Cerebellar cortex (tissue), 1 donor: ENCODE measurements around the gene PLXNA3.

Experiments
- DNase-seq: peaks from one replicate; pipeline ENCODE4 v3.0.0-alpha.2; 2015; ENCODE audit warnings: low spot score

Gene PLXNA3

GRCh38 chrX:154502098-154502497 lies 44.0 kb downstream of the PLXNA3 start:
- no peak for DNase-seq

- DNase-seq: no peak
Measured at GRCh38 chrX:154502989-154503388, 44.9 kb downstream of the PLXNA3 start.

- no peak for DNase-seq
Measured at GRCh38 chrX:154505734-154506133, 47.7 kb downstream of the PLXNA3 start.

- DNase-seq: no peak
Measured at GRCh38 chrX:154506483-154507332, 48.6 kb downstream of the PLXNA3 start.

- DNase-seq: no peak
Measured at GRCh38 chrX:154507673-154508383, 49.7 kb downstream of the PLXNA3 start.

- DNase-seq: no peak
Measured at GRCh38 chrX:154508384-154508745, 50.3 kb downstream of the PLXNA3 start.

- DNase-seq: no peak
Measured at GRCh38 chrX:154509455-154509854, 51.4 kb downstream of the PLXNA3 start.

GRCh38 chrX:154511761-154512160 lies 53.7 kb downstream of the PLXNA3 start:
- no peak for DNase-seq

- no peak for DNase-seq
Measured at GRCh38 chrX:154512879-154513553, 54.9 kb downstream of the PLXNA3 start.

GRCh38 chrX:154513716-154514115 lies 55.6 kb downstream of the PLXNA3 start:
- no peak for DNase-seq

GRCh38 chrX:154515090-154515965 lies 57.2 kb downstream of the PLXNA3 start:
- no peak for DNase-seq

- DNase-seq: peak; percentile 87
Measured at GRCh38 chrX:154515966-154516655, 58.0 kb downstream of the PLXNA3 start, which contains the start of gene FAM3A. Gene FAM3A (minus strand): TSS chrX:154516232. CDS start chrX:154515772, 460 bp downstream.

- peak; percentile 32 for DNase-seq
Measured at GRCh38 chrX:154516656-154517100, 58.6 kb downstream of the PLXNA3 start.

GRCh38 chrX:154517101-154517781 lies 59.2 kb downstream of the PLXNA3 start:
- DNase-seq: no peak

GRCh38 chrX:154519389-154519788 lies 61.3 kb downstream of the PLXNA3 start:
- no peak for DNase-seq

GRCh38 chrX:154525606-154526490 lies 67.8 kb downstream of the PLXNA3 start:
- DNase-seq: no peak

- peak; percentile 82 for DNase-seq
Measured at GRCh38 chrX:154526901-154527675, 69.0 kb downstream of the PLXNA3 start.
